KMS-11 (cell line): ENCODE data around the gene NFE2.

Source experiments
- H2AFZ ChIP-seq: fragments of 200-600 bp; sonication (generic); 2 replicates; pipeline ENCODE4 v1.6.1; 2016; ENCODE audit warnings: antibody characterized with exemption, mixed run types, low read depth
- H3K27ac ChIP-seq: fragments of 200-600 bp; sonication (generic); 2 replicates; pipeline ENCODE4 v1.6.1; 2016; ENCODE audit warnings: mild to moderate bottlenecking, mixed run types
- H3K27me3 ChIP-seq: fragments of 200-600 bp; sonication (generic); 2 replicates; pipeline ENCODE4 v1.6.1; 2017; ENCODE audit warnings: mild to moderate bottlenecking, low read depth, mixed run types, moderate library complexity; ENCODE audit not compliant: insufficient read depth
- H3K36me3 ChIP-seq: fragments of 200-600 bp; sonication (generic); 2 replicates; pipeline ENCODE4 v1.6.1; 2017; ENCODE audit warnings: mild to moderate bottlenecking, mixed run types; ENCODE audit not compliant: insufficient read depth
- H3K4me1 ChIP-seq: fragments of 200-600 bp; sonication (generic); 2 replicates; pipeline ENCODE4 v1.6.1; 2016; ENCODE audit warnings: mild to moderate bottlenecking, low read depth, mixed run types; ENCODE audit not compliant: poor library complexity, severe bottlenecking
- H3K4me2 ChIP-seq: fragments of 200-600 bp; sonication (generic); 2 replicates; pipeline ENCODE4 v1.7.0; 2016; ENCODE audit warnings: mild to moderate bottlenecking, mixed run types
- H3K4me3 ChIP-seq: fragments of 200-600 bp; sonication (generic); IDR thresholded peaks from 2 replicates; pipeline ENCODE4 v1.6.1; 2017; ENCODE audit warnings: low read depth, low read length, mixed read lengths; ENCODE audit not compliant: insufficient read depth
- H3K79me2 ChIP-seq: fragments of 200-600 bp; sonication (generic); 2 replicates; pipeline ENCODE4 v1.6.1; 2016; ENCODE audit warnings: low read depth, mixed run types; ENCODE audit not compliant: insufficient read depth
- H3K9ac ChIP-seq: fragments of 200-600 bp; sonication (generic); 2 replicates; pipeline ENCODE4 v1.6.1; 2016; ENCODE audit warnings: mild to moderate bottlenecking, mixed run types
- H4K20me1 ChIP-seq: fragments of 200-600 bp; sonication (generic); 2 replicates; pipeline ENCODE4 v1.6.1; 2016; ENCODE audit warnings: mild to moderate bottlenecking, mixed run types; ENCODE audit not compliant: insufficient read depth
- CTCF ChIP-seq: fragments of 200-600 bp; sonication (generic); conservative IDR thresholded peaks from 2 replicates; pipeline ENCODE4 v1.6.1; 2017; ENCODE audit warnings: low read depth, mild to moderate bottlenecking, antibody characterized with exemption, low read length, moderate library complexity, mixed read lengths

NFE2 gene

GRCh38 chr12:54296393-54297099 is 4.3 kb downstream of the NFE2 start:
- no peak overlapping the region for H3K4me2 ChIP-seq
- no peak overlapping the region for H2AFZ ChIP-seq
- peaks cover 26% of the 10 kb centered on the region for H3K27me3 ChIP-seq
- TF ChIP-seq CTCF, result no peak
- peaks cover 9% of the 10 kb centered on the region for H3K4me1 ChIP-seq
- H3K9ac ChIP-seq, result no peak overlapping the region
- H3K36me3 ChIP-seq, result no peaks in the 10 kb centered on the region
- H4K20me1 ChIP-seq, result no peaks in the 10 kb centered on the region
- H3K27ac ChIP-seq, result no peak overlapping the region
- no peaks in the 10 kb centered on the region for H3K79me2 ChIP-seq
- H3K4me3 ChIP-seq, result no peak overlapping the region

DNA sequence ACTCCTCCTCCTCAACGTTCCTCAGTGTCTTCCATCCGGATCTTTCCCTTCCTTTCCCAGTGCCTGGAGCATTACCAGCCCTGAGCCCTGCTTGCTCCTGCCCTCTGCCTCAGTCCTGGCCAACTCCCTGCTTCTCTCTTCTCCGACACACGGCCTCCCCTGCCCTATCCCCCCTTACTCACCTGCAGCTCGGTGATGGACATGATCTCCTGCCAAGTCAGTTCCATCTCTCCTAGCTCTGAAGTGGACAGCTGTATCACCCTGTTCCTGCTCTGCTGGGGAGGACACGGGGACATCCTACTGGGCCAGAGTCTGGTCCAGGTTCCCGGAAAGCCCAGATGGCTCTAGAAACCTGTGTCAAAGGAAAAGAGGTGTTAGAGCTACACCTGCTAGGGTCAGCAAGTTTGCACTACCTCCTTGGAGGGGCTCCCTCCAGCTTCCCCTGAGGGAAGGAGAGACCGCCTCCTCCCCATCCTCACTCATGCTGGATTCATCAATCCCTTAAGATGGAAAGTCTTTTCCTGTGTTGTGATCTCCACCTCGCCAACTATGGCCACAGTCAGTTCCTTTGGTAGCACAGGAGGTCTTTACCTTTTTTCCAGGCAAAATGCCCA is 5.8 kb downstream of the NFE2 start:
- H3K36me3 ChIP-seq, result no peaks in the 10 kb centered on the region
- H3K4me1 ChIP-seq, result no peaks in the 10 kb centered on the region

GRCh38 chr12:54294152-54294952 is 6.5 kb downstream of the NFE2 start:
- peak; percentile 98 for TF ChIP-seq CTCF
- Histone ChIP-seq H3K9ac (no peak overlapping the region), H3K4me3 (no peak overlapping the region), H3K27me3 (peaks cover 4% of the 10 kb centered on the region; the same call in 1 of the 2 replicates), H3K36me3 (no peaks in the 10 kb centered on the region), H3K4me1 (no peaks in the 10 kb centered on the region), H4K20me1 (no peaks in the 10 kb centered on the region), H2AFZ (peak overlapping the region; percentile 2; the same call in 1 of the 2 replicates), H3K79me2 (no peaks in the 10 kb centered on the region), H3K4me2 (no peak overlapping the region), H3K27ac (no peak overlapping the region)

More for the DNA sequence above, 5.8 kb downstream of the NFE2 start:
- H3K79me2 ChIP-seq, result no peaks in the 10 kb centered on the region
- no peak for TF ChIP-seq CTCF
- H3K27ac ChIP-seq, result no peak overlapping the region
- no peak overlapping the region; the same call in 1 of the 2 replicates for H2AFZ ChIP-seq
- no peaks in the 10 kb centered on the region for H4K20me1 ChIP-seq
- no peak overlapping the region for H3K4me2 ChIP-seq
- H3K9ac ChIP-seq, result no peak overlapping the region
- H3K4me3 ChIP-seq, result no peak overlapping the region
- H3K27me3 ChIP-seq, result peaks cover 11% of the 10 kb centered on the region

GRCh38 chr12:54292931-54293241 is 7.9 kb downstream of the NFE2 start:
- Histone ChIP-seq H3K27ac (no peak overlapping the region), H3K36me3 (no peaks in the 10 kb centered on the region), H3K79me2 (no peaks in the 10 kb centered on the region), H2AFZ (no peak overlapping the region), H3K4me2 (no peak overlapping the region), H3K4me1 (no peaks in the 10 kb centered on the region), H3K27me3 (no peaks in the 10 kb centered on the region; the same call in 1 of the 2 replicates), H4K20me1 (no peaks in the 10 kb centered on the region), H3K9ac (no peak overlapping the region), H3K4me3 (no peak overlapping the region)
- no peak for TF ChIP-seq CTCF
